Psoas muscle (tissue), 8 donors: ENCODE data around the gene WSB2. TPM values are rescaled to one million over a fixed set of nuclear protein-coding genes. Genes with fewer than 3 reads are reported as not detected.

Experiments
- ATAC-seq, 4 donors: fragments of 200-7000 bp; cut with Tn5 transposase; one replicate each; pipeline ENCODE4 v1.9.1; 2020; ENCODE audit warnings: moderate library complexity in 3 of 4, mild to moderate bottlenecking in 2 of 4
- DNase-seq, 2 donors: peaks; one replicate each; pipeline ENCODE4 v3.0.0-alpha.2; 2020
- H3K27ac ChIP-seq: fragments of 200-600 bp; one replicate; pipeline ENCODE4 v1.8.0; 2022
- H3K27me3 ChIP-seq, 3 donors: fragments of 200-600 bp in 1 of 3; one replicate each; pipeline versions ENCODE4 v1.6.1 to v1.8.0; 2013 to 2022; ENCODE audit warnings: low read length in 2 of 3, mild to moderate bottlenecking in 2 of 3, moderate library complexity in 1 of 3; ENCODE audit not compliant: insufficient read depth in 3 of 3
- H3K36me3 ChIP-seq, 2 donors: fragments of 200-600 bp in 1 of 2; one replicate each; pipeline versions ENCODE4 v1.6.1 to v1.8.0; 2013 to 2022; ENCODE audit warnings: low read depth in 1 of 2, mild to moderate bottlenecking in 1 of 2, moderate library complexity in 1 of 2; ENCODE audit not compliant: insufficient read depth in 1 of 2
- H3K4me1 ChIP-seq: fragments of 200-600 bp; one replicate; pipeline ENCODE4 v1.8.0; 2022
- H3K4me3 ChIP-seq: fragments of 200-600 bp; one replicate; pipeline ENCODE4 v1.8.0; 2022; ENCODE audit warnings: mild to moderate bottlenecking
- H3K9me3 ChIP-seq: fragments of 200-600 bp; one replicate; pipeline ENCODE4 v1.8.0; 2022
- WGBS, 3 donors: extraction: QIAGEN DNeasy Blood & Tissue Kit; methylation state at CpG; one replicate each; pipeline versions ENCODE4 v1.1.6 to v1.1.7; 2013; 5-methylcytosine and 5-hydroxymethylcytosine counted together
- intact Hi-C, 2 donors: fragments of 100-400 bp; cut with DNase I; formaldehyde crosslinking; loops; one replicate each; pipeline versions ENCODE4 v1.11.0 to v1.14.2; 2022
- long read RNA-seq, 2 donors: library from polyadenylated mRNA; unstranded; transcript quantifications; one replicate each; pipeline ENCODE4 v2.0.0, GENCODE V29; 2021
- polyA plus RNA-seq, 3 donors: library from polyadenylated mRNA; stranded (reverse); fragments of 200-250 nt; gene quantifications; one replicate each; pipeline ENCODE4 v1.2.3, GENCODE V29; 2013
- total RNA-seq, 4 donors: library from RNA; stranded (reverse); fragmentation: NEBNext Ultra II Directional in 2 of 4; extraction: Animal tissue kit (Norgen Biotek cat#: 25700) in 2 of 4; gene quantifications; one replicate each; pipeline versions ENCODE4 v1.2.1 to v1.2.4, GENCODE V29; 2021 to 2023
- TF ChIP-seq, protein P1 (sequence below): fragments of 200-600 bp; IDR thresholded peaks from one replicate; pipeline ENCODE4 v1.8.0; 2022; ENCODE audit warnings: antibody characterized with exemption
- donor health status: healthy with polysubstance abuse.
- donor health status: DM: no; HTN: no; CAD: no; lungs with moderate emphysema.
- donor health status: Bipolar disorder and iron deficiency.
- donor health status: healthy.
- donor health status: DM: yes; HTN: yes; CAD: no.
- donor health status: DM: no; HTN: no; CAD: no.
- donor health status: DM: no; HTN: no; CAD: no.
- donor health status: DM: yes; HTN: yes; CAD: no.

Gene WSB2
- 10 to 100 TPM; 74.4 to 96.4 (median 83.4) TPM for total RNA-seq
- polyA plus RNA-seq: 100 to 1,000 TPM in 2 of 3 donors, 10 to 100 TPM in 1; 63.8 to 113 (median 110) TPM
- long read RNA-seq, donor 1, transcript WSB2-203 (8 exons, 1,328 nt): minor isoform, 5 of 78 reads
- long read RNA-seq, donor 1, transcript WSB2-201 (9 exons, 2,646 nt): major isoform, 47 of 78 reads
- long read RNA-seq, donor 1, partial matches to known transcripts: 22 of 78 reads
- long read RNA-seq, donor 1, other reads (novel, unspliced or antisense): 1 of 78 reads
- long read RNA-seq, donor 2, transcript WSB2-201 (9 exons, 2,646 nt): major isoform, 126 of 169 reads
- long read RNA-seq, donor 2, partial matches to known transcripts: 30 of 169 reads
- long read RNA-seq, donor 2, other reads (novel, unspliced or antisense): 9 of 169 reads

DNA sequence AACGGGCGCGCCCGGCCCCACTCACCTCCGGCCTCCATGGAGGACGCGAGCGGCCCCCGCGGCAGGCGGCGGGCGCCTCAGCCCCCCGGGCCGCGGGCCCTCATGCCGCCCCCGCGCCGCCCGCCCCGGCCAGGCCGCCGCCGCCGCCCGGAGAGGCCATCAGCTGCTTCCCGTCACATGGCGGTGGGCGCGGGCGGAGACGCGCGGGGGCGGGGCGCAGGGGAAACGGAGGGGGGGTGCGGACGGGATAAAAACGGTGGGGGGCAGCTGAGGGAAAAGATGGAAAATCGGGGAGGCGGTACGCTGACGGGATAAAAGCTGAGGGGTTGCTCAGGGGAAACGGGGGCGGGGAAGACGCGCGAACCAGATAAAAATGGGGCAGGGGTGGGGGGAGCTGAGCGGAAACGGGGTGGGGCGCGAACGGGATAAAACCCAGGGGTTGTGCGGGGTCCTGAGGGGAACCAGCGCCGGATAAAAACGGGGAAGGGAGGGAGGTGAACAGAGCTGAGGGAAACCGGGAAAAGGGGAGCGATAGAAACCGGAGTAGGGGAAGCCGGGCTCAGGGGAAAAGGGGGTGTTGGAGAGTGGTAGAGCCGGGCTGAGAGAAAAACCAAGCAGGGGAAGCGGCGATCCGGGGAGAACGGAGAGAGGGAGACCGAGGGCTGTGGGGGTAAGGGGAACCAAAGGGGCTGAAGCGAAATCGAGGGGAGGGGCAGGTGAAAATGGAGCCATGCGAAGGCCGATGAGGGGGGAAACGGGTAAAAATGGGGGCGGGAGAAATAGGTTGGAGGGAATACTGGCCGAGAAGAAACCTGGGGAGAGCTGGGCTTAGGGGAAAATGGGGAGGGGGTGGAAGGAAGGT is at the start of gene WSB2:
Gene WSB2 (minus strand): TSS at position 169 of the 862 bp plus-strand sequence. CDS start 131 bp downstream, at position 38.
- peak; percentile 83 for DNase-seq
- Histone ChIP-seq H3K36me3 (peaks cover 0 to 2% of the 10 kb centered on the region in 2 donors), H3K4me3 (peak within 1 kb of the TSS; percentile 96), H3K9me3 (no peaks in the 10 kb centered on the region), H3K27me3 (no peaks in the 10 kb centered on the region), H3K27ac (peak within 1 kb of the TSS; percentile 98), H3K4me1 (peaks cover 21% of the 10 kb centered on the region)
- 1 to 2% (median 2%) methylated on average over 48 to 76 of the region's 76 CpGs for WGBS, 3 donors
- peak; percentile 69 to 82 (median 77) for ATAC-seq
- TF ChIP-seq, protein P1, sequence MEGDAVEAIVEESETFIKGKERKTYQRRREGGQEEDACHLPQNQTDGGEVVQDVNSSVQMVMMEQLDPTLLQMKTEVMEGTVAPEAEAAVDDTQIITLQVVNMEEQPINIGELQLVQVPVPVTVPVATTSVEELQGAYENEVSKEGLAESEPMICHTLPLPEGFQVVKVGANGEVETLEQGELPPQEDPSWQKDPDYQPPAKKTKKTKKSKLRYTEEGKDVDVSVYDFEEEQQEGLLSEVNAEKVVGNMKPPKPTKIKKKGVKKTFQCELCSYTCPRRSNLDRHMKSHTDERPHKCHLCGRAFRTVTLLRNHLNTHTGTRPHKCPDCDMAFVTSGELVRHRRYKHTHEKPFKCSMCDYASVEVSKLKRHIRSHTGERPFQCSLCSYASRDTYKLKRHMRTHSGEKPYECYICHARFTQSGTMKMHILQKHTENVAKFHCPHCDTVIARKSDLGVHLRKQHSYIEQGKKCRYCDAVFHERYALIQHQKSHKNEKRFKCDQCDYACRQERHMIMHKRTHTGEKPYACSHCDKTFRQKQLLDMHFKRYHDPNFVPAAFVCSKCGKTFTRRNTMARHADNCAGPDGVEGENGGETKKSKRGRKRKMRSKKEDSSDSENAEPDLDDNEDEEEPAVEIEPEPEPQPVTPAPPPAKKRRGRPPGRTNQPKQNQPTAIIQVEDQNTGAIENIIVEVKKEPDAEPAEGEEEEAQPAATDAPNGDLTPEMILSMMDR: no peak
- intact Hi-C loops: loop anchor here (5.0 kb wide), 1 partner anchor 41 kb away; the partner anchor contains the start of gene VSIG10 (in 2 of the 2)

DNA sequence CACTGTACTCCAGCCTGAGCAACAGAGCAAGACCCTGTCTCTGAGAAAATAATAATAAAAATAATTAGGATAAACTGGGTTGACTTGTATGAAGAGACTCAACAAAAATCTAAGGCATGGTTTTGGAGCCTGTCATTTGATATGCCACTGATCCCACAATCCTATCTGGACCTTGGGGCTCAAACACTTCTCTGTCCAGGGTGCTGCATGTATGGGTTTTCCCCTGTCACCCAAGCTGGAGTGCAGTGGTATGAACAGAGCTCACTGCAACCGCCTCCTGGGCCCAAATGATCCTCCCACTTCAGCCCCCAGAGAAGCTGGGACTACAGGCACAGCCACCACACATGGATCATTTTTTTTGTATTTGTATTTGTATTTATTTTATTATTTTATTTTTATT is 48.1 kb upstream of the WSB2 start:
- WGBS, 3 donors: 76 to 89% (median 80%) methylated on average over 1 of the region's 1 CpG
- Histone ChIP-seq H3K36me3 (no peaks in the 10 kb centered on the region), H3K9me3 (no peaks in the 10 kb centered on the region), H3K27me3 (no peaks in the 10 kb centered on the region), H3K4me3 (no peak overlapping the region), H3K4me1 (no peaks in the 10 kb centered on the region), H3K27ac (no peak overlapping the region)
- ATAC-seq (no peak), DNase-seq (no peak)
- intact Hi-C loops: no loop called here
- TF ChIP-seq, protein P1: no peak

DNA sequence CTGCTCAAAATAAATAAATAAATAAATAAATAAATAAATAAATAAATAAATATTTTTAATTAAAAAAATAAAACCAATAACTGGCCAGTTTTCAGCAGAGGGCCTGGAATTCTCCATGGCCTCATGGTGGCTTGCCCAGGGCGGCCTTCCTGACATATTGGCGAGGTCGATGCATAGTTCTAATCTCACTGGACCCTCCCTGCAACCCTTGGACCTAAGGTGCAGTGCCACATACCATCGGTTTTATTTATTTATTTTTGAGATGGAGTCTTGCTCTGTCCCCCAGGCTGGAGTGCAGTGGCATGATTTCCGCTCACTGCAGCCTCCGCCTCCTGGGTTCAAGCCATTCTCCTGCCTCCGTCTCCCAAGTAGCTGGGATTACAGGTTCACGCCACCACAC is 46.7 kb upstream of the WSB2 start:
- Histone ChIP-seq H3K9me3 (no peaks in the 10 kb centered on the region), H3K36me3 (no peaks in the 10 kb centered on the region), H3K27ac (no peak overlapping the region), H3K27me3 (no peaks in the 10 kb centered on the region), H3K4me3 (no peak overlapping the region), H3K4me1 (peaks cover 2% of the 10 kb centered on the region)
- no peak for ATAC-seq
- DNase-seq: no peak
- intact Hi-C loops: no loop called here
- TF ChIP-seq, protein P1: no peak
- 85 to 96% (median 89%) methylated on average over 8 of the region's 8 CpGs for WGBS, 3 donors

DNA sequence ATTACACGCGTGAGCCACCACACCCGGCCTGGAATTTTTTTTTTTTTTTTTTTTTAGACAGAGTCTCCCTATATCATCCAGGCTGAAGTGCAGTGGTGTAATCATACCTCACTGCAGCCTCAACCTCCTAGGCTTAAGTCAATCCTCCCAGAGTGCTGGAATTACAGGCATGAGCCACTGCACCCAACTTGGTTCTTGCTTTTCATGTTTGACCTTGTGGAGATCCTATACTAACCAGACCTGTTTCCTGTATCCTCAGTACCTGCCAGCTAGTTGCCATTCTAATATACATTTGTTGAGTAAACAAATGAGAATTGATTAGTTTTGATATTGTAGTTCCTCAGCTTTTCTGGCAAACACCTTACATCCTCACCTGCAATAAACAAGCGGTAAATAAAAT is 46.0 kb upstream of the WSB2 start:
- Histone ChIP-seq H3K36me3 (no peaks in the 10 kb centered on the region), H3K9me3 (no peaks in the 10 kb centered on the region), H3K27me3 (no peaks in the 10 kb centered on the region), H3K4me3 (no peak overlapping the region), H3K27ac (no peak overlapping the region), H3K4me1 (peaks cover 9% of the 10 kb centered on the region)
- TF ChIP-seq, protein P1: no peak
- ATAC-seq (no peak), DNase-seq (no peak)
- intact Hi-C loops: no loop called here
- 50 to 71% (median 54%) methylated on average over 4 of the region's 4 CpGs for WGBS, 3 donors
